SIG-M5 treated with dmso at 0.1 percent for 504 hours (cell line): Measurements from ENCODE around the gene RCAN2.

ENCODE experiments used
- DNase-seq: peaks from one replicate; lab custom pipeline; 2025; ENCODE audit not compliant: unreplicated experiment; lab: John Stamatoyannopoulos, UW

Gene RCAN2

GRCh38 chr6:46491201-46491627, at the start of gene RCAN2:
Gene RCAN2, minus strand, starts transcription at chr6:46491449.
- DNase-seq: no peak

- DNase-seq: no peak
Observed at GRCh38 chr6:46539866-46540265, 48.6 kb upstream of the RCAN2 start.

- no peak for DNase-seq
Observed at GRCh38 chr6:46538800-46539480, 47.7 kb upstream of the RCAN2 start.

GRCh38 chr6:46530896-46531295, 39.6 kb upstream of the RCAN2 start:
- DNase-seq: no peak

- no peak for DNase-seq
Observed at GRCh38 chr6:46528961-46529750, 37.9 kb upstream of the RCAN2 start.

- no peak for DNase-seq
Observed at GRCh38 chr6:46526607-46527006, 35.4 kb upstream of the RCAN2 start.

GRCh38 chr6:46525583-46525982, 34.3 kb upstream of the RCAN2 start:
- DNase-seq: no peak

GRCh38 chr6:46521464-46521971, 30.3 kb upstream of the RCAN2 start:
- DNase-seq: no peak

- DNase-seq: no peak
Observed at GRCh38 chr6:46517202-46517601, 26.0 kb upstream of the RCAN2 start.

- DNase-seq: no peak
Observed at GRCh38 chr6:46513533-46513932, 22.3 kb upstream of the RCAN2 start.

- DNase-seq: no peak
Observed at GRCh38 chr6:46511320-46511719, 20.1 kb upstream of the RCAN2 start.

GRCh38 chr6:46510651-46511050, 19.4 kb upstream of the RCAN2 start:
- DNase-seq: no peak

- no peak for DNase-seq
Observed at GRCh38 chr6:46509981-46510510, 18.8 kb upstream of the RCAN2 start.

- no peak for DNase-seq
Observed at GRCh38 chr6:46509063-46509462, 17.8 kb upstream of the RCAN2 start.

GRCh38 chr6:46507426-46507825, 16.2 kb upstream of the RCAN2 start:
- no peak for DNase-seq

GRCh38 chr6:46505693-46506512, 14.7 kb upstream of the RCAN2 start:
- no peak for DNase-seq

- DNase-seq: no peak
Observed at GRCh38 chr6:46504242-46504641, 13.0 kb upstream of the RCAN2 start.

- no peak for DNase-seq
Observed at GRCh38 chr6:46502486-46503119, 11.4 kb upstream of the RCAN2 start.

- DNase-seq: no peak
Observed at GRCh38 chr6:46501136-46502089, 10.2 kb upstream of the RCAN2 start.

GRCh38 chr6:46500382-46500781, 9.1 kb upstream of the RCAN2 start:
- DNase-seq: no peak
